K562 (cell line): ENCODE data around the gene PCED1B. TPM values are rescaled to one million over a fixed set of nuclear protein-coding genes. Genes with fewer than 3 reads are reported as not detected.

Experiments
- BHLHE40 ChIP-seq: IDR thresholded peaks from 2 replicates; pipeline ENCODE4 v1.6.1; 2011; ENCODE audit warnings: low read length, improper control_type of control experiment
- CTBP1 ChIP-seq: fragments of 450-650 bp; IDR thresholded peaks from 2 replicates; pipeline ENCODE4 v1.6.1; 2016; ENCODE audit warnings: borderline replicate concordance
- EWSR1 ChIP-seq: fragments of 450-650 bp; IDR thresholded peaks from 2 replicates; pipeline ENCODE4 v1.6.1; 2018; ENCODE audit warnings: borderline replicate concordance, mild to moderate bottlenecking, low read depth, moderate library complexity; ENCODE audit not compliant: partially characterized antibody
- GTF2F1 ChIP-seq: IDR thresholded peaks from 2 replicates; pipeline ENCODE4 v1.6.1; 2011; ENCODE audit warnings: low read depth, low read length, improper control_type of control experiment
- HDAC6 ChIP-seq: IDR thresholded peaks from 2 replicates; pipeline ENCODE4 v1.6.1; 2012; ENCODE audit warnings: low read depth, mild to moderate bottlenecking, control low read depth, inconsistent platforms, low read length, moderate library complexity
- HEY1 ChIP-seq: fragments of 250-450 bp; sonication (Bioruptor Pico); IDR thresholded peaks from 2 replicates; pipeline ENCODE4 v1.5.0; 2020; ENCODE audit warnings: mild to moderate bottlenecking, moderate library complexity, borderline replicate concordance
- MEIS2 ChIP-seq: fragments of 450-650 bp; IDR thresholded peaks from 2 replicates; pipeline ENCODE4 v1.6.1; 2014; ENCODE audit warnings: mild to moderate bottlenecking; ENCODE audit not compliant: partially characterized antibody
- NR2F6 ChIP-seq: fragments of 450-650 bp; formaldehyde crosslinking; IDR thresholded peaks from 2 replicates; pipeline ENCODE4 v1.4.0; 2020; ENCODE audit warnings: mild to moderate bottlenecking
- POLR2A ChIP-seq: fragments of 450-650 bp; conservative IDR thresholded peaks from 2 replicates; pipeline ENCODE4 v1.6.1; 2016
- RFX1 ChIP-seq: fragments of 450-650 bp; IDR thresholded peaks from 2 replicates; pipeline ENCODE4 v1.6.1; 2016; ENCODE audit warnings: mild to moderate bottlenecking, moderate library complexity
- SMC3 ChIP-seq: conservative IDR thresholded peaks from 2 replicates; pipeline ENCODE4 v1.6.1; 2011; ENCODE audit warnings: low read depth, low read length, improper control_type of control experiment; ENCODE audit not compliant: insufficient read depth
- STAT5B ChIP-seq: fragments of 250-450 bp; sonication (Bioruptor Pico); IDR thresholded peaks from 2 replicates; pipeline ENCODE4 v1.8.0; 2021; ENCODE audit warnings: mild to moderate bottlenecking, inconsistent platforms
- YY1 ChIP-seq, 3 experiments: IDR thresholded peaks; 2 replicates each; pipeline ENCODE4 v1.6.1; 2011; ENCODE audit warnings: low read length in 2 of 3, mild to moderate bottlenecking in 2 of 3, moderate library complexity in 2 of 3, borderline replicate concordance in 1 of 3, control low read depth in 1 of 3, low read depth in 1 of 3; ENCODE audit not compliant: insufficient read depth in 3 of 3, insufficient replicate concordance in 2 of 3, control insufficient read depth in 1 of 3, insufficient read length in 1 of 3; ENCODE audit errors: extremely low read depth in 1 of 3
- ZNF146 ChIP-seq: IDR thresholded peaks from one replicate; pipeline ENCODE4 v1.6.1; 2018; ENCODE audit warnings: missing compliant biosample characterization; ENCODE audit not compliant: unreplicated experiment
- ZNF282 ChIP-seq: sonication (generic); formaldehyde crosslinking; IDR thresholded peaks from 2 replicates; pipeline ENCODE4 v1.8.1; 2023; ENCODE audit warnings: missing genetic modification reagents
- ZNF586 ChIP-seq: fragments of 450-650 bp; formaldehyde crosslinking; conservative IDR thresholded peaks from 2 replicates; pipeline ENCODE4 v1.4.0; 2020; ENCODE audit warnings: mild to moderate bottlenecking, moderate library complexity
- polyA plus RNA-seq, 8 experiments: library from polyadenylated mRNA; depleted of rRNA in 4 of 8; stranded (reverse) in 5 of 8; unstranded in 3 of 8; fragments of >200 nt; fragmentation: Nextera tagmentation in 2 of 8; fragmentation: Illumina TruSeq in 1 of 8; extraction: Ambion mirVana in 2 of 8; extraction: Trizol in 1 of 8; gene quantifications; 2 replicates each; pipeline versions ENCODE4 v1.2.1 to v1.2.3, GENCODE V29; 2011 to 2014; ENCODE audit warnings: inconsistent platforms in 1 of 8, missing spikeins in 1 of 8
- total RNA-seq, 7 experiments: library from RNA; depleted of rRNA in 6 of 7; stranded (reverse); fragments of >200 nt in 6 of 7; fragmentation: Illumina TruSeq in 2 of 7; extraction: Trizol in 2 of 7; gene quantifications; 2 replicates each; pipeline versions ENCODE4 v1.2.1 to v1.2.3, GENCODE V29; 2011 to 2021; ENCODE audit warnings: low replicate concordance in 1 of 7
- TF ChIP-seq, protein P1 (sequence below): fragments of 250-450 bp; sonication (Bioruptor Pico); IDR thresholded peaks from 2 replicates; pipeline ENCODE4 v1.4.0; 2020
- TF ChIP-seq, protein P2 (sequence below): fragments of 450-650 bp; IDR thresholded peaks from one replicate; pipeline ENCODE4 v1.6.1; 2018; ENCODE audit warnings: mild to moderate bottlenecking, moderate library complexity; ENCODE audit not compliant: partially characterized antibody
- TF ChIP-seq, protein P3 (sequence below): fragments of 450-650 bp; IDR thresholded peaks from 2 replicates; pipeline ENCODE4 v1.6.1; 2016
- TF ChIP-seq, protein P4 (sequence below): sonication (generic); formaldehyde crosslinking; IDR thresholded peaks from 2 replicates; pipeline ENCODE4 v1.8.0; 2023; ENCODE audit warnings: mild to moderate bottlenecking, missing genetic modification reagents

Gene PCED1B
- total and polyA plus RNA-seq, 9 of the 15 experiments (the other 6 are each of a cell fraction or from before 2014, with no cell fraction given), result 1.2 to 9.3 (median 2.5) TPM

DNA sequence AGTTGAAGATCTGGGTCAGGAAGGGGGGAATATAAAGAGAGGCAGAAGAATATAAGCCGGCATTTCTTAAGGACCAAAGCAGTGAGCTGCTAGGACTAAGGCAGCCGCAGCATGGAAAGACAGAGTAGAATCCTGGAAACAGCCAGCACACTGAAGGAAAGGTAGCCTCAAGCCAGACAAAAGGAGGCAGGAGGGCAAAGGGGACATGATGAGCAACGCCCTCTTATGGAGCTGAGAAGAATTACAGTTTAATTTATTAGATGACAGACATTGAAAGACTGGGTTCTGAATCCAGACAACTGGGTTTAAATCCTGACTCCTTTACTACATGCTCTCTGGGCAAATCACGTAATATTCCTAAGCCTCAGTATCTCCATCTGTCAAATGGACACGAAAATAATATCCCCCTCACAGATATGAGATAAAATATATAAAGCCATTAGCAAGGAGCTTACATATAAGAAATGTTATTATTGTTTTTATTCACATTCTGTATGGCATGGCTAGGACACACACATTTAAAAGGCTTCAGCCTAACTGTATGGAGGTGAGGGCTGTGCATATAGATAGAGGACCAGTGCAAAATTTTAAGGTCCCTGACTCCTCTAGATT, 8.1 kb upstream of the PCED1B start (continued):
- TF ChIP-seq, protein P1, sequence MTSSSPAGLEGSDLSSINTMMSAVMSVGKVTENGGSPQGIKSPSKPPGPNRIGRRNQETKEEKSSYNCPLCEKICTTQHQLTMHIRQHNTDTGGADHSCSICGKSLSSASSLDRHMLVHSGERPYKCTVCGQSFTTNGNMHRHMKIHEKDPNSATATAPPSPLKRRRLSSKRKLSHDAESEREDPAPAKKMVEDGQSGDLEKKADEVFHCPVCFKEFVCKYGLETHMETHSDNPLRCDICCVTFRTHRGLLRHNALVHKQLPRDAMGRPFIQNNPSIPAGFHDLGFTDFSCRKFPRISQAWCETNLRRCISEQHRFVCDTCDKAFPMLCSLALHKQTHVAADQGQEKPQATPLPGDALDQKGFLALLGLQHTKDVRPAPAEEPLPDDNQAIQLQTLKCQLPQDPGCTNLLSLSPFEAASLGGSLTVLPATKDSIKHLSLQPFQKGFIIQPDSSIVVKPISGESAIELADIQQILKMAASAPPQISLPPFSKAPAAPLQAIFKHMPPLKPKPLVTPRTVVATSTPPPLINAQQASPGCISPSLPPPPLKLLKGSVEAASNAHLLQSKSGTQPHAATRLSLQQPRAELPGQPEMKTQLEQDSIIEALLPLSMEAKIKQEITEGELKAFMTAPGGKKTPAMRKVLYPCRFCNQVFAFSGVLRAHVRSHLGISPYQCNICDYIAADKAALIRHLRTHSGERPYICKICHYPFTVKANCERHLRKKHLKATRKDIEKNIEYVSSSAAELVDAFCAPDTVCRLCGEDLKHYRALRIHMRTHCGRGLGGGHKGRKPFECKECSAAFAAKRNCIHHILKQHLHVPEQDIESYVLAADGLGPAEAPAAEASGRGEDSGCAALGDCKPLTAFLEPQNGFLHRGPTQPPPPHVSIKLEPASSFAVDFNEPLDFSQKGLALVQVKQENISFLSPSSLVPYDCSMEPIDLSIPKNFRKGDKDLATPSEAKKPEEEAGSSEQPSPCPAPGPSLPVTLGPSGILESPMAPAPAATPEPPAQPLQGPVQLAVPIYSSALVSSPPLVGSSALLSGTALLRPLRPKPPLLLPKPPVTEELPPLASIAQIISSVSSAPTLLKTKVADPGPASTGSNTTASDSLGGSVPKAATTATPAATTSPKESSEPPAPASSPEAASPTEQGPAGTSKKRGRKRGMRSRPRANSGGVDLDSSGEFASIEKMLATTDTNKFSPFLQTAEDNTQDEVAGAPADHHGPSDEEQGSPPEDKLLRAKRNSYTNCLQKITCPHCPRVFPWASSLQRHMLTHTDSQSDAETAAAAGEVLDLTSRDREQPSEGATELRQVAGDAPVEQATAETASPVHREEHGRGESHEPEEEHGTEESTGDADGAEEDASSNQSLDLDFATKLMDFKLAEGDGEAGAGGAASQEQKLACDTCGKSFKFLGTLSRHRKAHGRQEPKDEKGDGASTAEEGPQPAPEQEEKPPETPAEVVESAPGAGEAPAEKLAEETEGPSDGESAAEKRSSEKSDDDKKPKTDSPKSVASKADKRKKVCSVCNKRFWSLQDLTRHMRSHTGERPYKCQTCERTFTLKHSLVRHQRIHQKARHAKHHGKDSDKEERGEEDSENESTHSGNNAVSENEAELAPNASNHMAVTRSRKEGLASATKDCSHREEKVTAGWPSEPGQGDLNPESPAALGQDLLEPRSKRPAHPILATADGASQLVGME (CRISPR knock-in tag), result no peak
- TF ChIP-seq CTBP1, result no peak
- no peak for TF ChIP-seq RFX1
- TF ChIP-seq EWSR1, result no peak
- TF ChIP-seq MEIS2, result peak; percentile 18
- TF ChIP-seq STAT5B (CRISPR knock-in tag), result no peak
- TF ChIP-seq, protein P2, sequence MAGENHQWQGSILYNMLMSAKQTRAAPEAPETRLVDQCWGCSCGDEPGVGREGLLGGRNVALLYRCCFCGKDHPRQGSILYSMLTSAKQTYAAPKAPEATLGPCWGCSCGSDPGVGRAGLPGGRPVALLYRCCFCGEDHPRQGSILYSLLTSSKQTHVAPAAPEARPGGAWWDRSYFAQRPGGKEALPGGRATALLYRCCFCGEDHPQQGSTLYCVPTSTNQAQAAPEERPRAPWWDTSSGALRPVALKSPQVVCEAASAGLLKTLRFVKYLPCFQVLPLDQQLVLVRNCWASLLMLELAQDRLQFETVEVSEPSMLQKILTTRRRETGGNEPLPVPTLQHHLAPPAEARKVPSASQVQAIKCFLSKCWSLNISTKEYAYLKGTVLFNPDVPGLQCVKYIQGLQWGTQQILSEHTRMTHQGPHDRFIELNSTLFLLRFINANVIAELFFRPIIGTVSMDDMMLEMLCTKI, result no peak
- TF ChIP-seq HDAC6, result no peak
- TF ChIP-seq SMC3, result peak; percentile 59; the same call in 1 of the 2 replicates
- no peak for TF ChIP-seq ZNF146 (CRISPR knock-in tag)
- no peak for TF ChIP-seq ZNF282 (CRISPR knock-in tag)
- no peak for TF ChIP-seq YY1 (IDR thresholded peaks at IDR 0.05; ENCODE audit: borderline replicate concordance in 1 of 3, control insufficient read depth in 1 of 3, extremely low read depth in 1 of 3, insufficient read depth in 3 of 3, insufficient read length in 1 of 3, insufficient replicate concordance in 2 of 3, low read depth in 1 of 3, low read length in 2 of 3)
- no peak for TF ChIP-seq GTF2F1
- TF ChIP-seq, protein P3, sequence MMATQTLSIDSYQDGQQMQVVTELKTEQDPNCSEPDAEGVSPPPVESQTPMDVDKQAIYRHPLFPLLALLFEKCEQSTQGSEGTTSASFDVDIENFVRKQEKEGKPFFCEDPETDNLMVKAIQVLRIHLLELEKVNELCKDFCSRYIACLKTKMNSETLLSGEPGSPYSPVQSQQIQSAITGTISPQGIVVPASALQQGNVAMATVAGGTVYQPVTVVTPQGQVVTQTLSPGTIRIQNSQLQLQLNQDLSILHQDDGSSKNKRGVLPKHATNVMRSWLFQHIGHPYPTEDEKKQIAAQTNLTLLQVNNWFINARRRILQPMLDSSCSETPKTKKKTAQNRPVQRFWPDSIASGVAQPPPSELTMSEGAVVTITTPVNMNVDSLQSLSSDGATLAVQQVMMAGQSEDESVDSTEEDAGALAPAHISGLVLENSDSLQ, result peak; percentile 40; the same call in 1 of the 2 replicates
- TF ChIP-seq BHLHE40, result no peak
- TF ChIP-seq HEY1 (CRISPR knock-in tag), result no peak
- no peak for TF ChIP-seq POLR2A
- no peak for TF ChIP-seq NR2F6 (CRISPR knock-in tag)
- TF ChIP-seq, protein P4, sequence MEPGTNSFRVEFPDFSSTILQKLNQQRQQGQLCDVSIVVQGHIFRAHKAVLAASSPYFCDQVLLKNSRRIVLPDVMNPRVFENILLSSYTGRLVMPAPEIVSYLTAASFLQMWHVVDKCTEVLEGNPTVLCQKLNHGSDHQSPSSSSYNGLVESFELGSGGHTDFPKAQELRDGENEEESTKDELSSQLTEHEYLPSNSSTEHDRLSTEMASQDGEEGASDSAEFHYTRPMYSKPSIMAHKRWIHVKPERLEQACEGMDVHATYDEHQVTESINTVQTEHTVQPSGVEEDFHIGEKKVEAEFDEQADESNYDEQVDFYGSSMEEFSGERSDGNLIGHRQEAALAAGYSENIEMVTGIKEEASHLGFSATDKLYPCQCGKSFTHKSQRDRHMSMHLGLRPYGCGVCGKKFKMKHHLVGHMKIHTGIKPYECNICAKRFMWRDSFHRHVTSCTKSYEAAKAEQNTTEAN (CRISPR knock-in tag), result no peak
- TF ChIP-seq ZNF586 (CRISPR knock-in tag), result no peak
